Endothelial cell of umbilical vein (primary cell): ENCODE data around the gene ZNF652. TPM values are rescaled to one million over a fixed set of nuclear protein-coding genes. Genes with fewer than 3 reads are reported as not detected.

Experiments
- Bru-seq: library from RNA; stranded (reverse); fragments of 400-500 nt; gene quantifications from one replicate; lab custom pipeline; 2021; lab: Mats Ljungman, UMichigan
- BruChase-seq, 2 experiments: library from RNA; stranded (reverse); fragments of 400-500 nt; gene quantifications; one replicate each; lab custom pipeline; 2021; lab: Mats Ljungman, UMichigan
- BruUV-seq: library from RNA; stranded (reverse); fragments of 400-500 nt; replicated peaks from 2 replicates; lab custom pipeline; 2021; lab: Mats Ljungman, UMichigan
- CTCF ChIA-PET: fragments of 300-600, 350-600 bp; sonication (Branson Sonifier 250); formaldehyde crosslinking; loops from one replicate; lab custom pipeline; 2021; ENCODE audit warnings: antibody characterized with exemption, inconsistent platforms; lab: Charles Lee
- POLR2A ChIA-PET: fragments of 300-600, 350-600 bp; sonication (Branson Sonifier 250); formaldehyde crosslinking; loops from one replicate; lab custom pipeline; 2021; ENCODE audit warnings: antibody characterized with exemption, inconsistent platforms; lab: Charles Lee
- DNase-seq: peaks from one replicate; pipeline ENCODE4 v3.0.0-alpha.2; 2011; ENCODE audit warnings: low read depth, low spot score
- FAIRE-seq: peaks from 2 replicates; lab custom pipeline; 2011; peaks lifted over from hg19 to GRCh38; lab: Jason Lieb, UNC
- H2AFZ ChIP-seq: 2 replicates; pipeline ENCODE4 v1.6.0; 2012; ENCODE audit warnings: low read depth, low read length, control low read depth, inconsistent platforms
- H3K27ac ChIP-seq: 2 replicates; pipeline ENCODE4 v1.5.1; 2011; ENCODE audit warnings: low read depth, mild to moderate bottlenecking, control low read depth, low read length, moderate library complexity; ENCODE audit not compliant: insufficient read depth
- H3K27me3 ChIP-seq, 2 experiments: 2 replicates each; pipeline versions ENCODE4 v1.6.0 to v1.6.1; 2011; ENCODE audit warnings: low read length in 2 of 2, mixed read lengths in 1 of 2; ENCODE audit not compliant: control insufficient read depth in 2 of 2, insufficient read depth in 2 of 2
- H3K36me3 ChIP-seq, 2 experiments: 2 replicates in 1 of 2; 3 replicates in 1 of 2; pipeline ENCODE4 v1.5.1; 2011; ENCODE audit warnings: low read length in 2 of 2, mild to moderate bottlenecking in 1 of 2, moderate library complexity in 1 of 2; ENCODE audit not compliant: control insufficient read depth in 2 of 2, insufficient read depth in 2 of 2; ENCODE audit errors: extremely low read depth in 1 of 2
- H3K4me1 ChIP-seq: 3 replicates; pipeline ENCODE4 v1.5.1; 2011; ENCODE audit warnings: mild to moderate bottlenecking, low read length; ENCODE audit not compliant: control insufficient read depth, insufficient read depth; ENCODE audit errors: extremely low read depth
- H3K4me2 ChIP-seq: 2 replicates; pipeline ENCODE4 v1.6.1; 2011; ENCODE audit warnings: low read length, control low read depth, mixed read lengths; ENCODE audit not compliant: insufficient read depth
- H3K4me3 ChIP-seq, 3 experiments: fragments of 200-600 bp in 1 of 3; sonication (generic), shearing (Covaris generic) in 1 of 3; replicated peaks in 1 of 3; 2 replicates each; pipeline ENCODE4 v1.5.1; 2011 to 2016; ENCODE audit warnings: control low read depth in 3 of 3, low read length in 3 of 3, mild to moderate bottlenecking in 2 of 3, inconsistent platforms in 1 of 3, low read depth in 1 of 3, moderate library complexity in 1 of 3; ENCODE audit not compliant: insufficient read depth in 1 of 3
- H3K79me2 ChIP-seq: 2 replicates; pipeline ENCODE4 v1.6.0; 2012; ENCODE audit warnings: low read length, inconsistent platforms; ENCODE audit not compliant: control insufficient read depth, insufficient read depth
- H3K9ac ChIP-seq: replicated peaks from 2 replicates; pipeline ENCODE3; 2011; ENCODE audit warnings: low read length, control low read depth; ENCODE audit not compliant: insufficient read depth; ENCODE audit errors: extremely low read depth
- H3K9me1 ChIP-seq: replicated peaks from 3 replicates; pipeline ENCODE4 v1.6.0; 2011; ENCODE audit warnings: mild to moderate bottlenecking, low read length; ENCODE audit not compliant: control insufficient read depth, insufficient read depth; ENCODE audit errors: extremely low read depth
- H3K9me3 ChIP-seq: replicated peaks from 2 replicates; pipeline ENCODE4 v1.5.1; 2012; ENCODE audit warnings: low read length, inconsistent platforms; ENCODE audit not compliant: control insufficient read depth, insufficient read depth
- H4K20me1 ChIP-seq: replicated peaks from 2 replicates; pipeline ENCODE3; 2011; ENCODE audit warnings: mild to moderate bottlenecking, low read length; ENCODE audit not compliant: control insufficient read depth, insufficient read depth; ENCODE audit errors: extremely low read depth
- EZH2 ChIP-seq: IDR thresholded peaks from 2 replicates; pipeline ENCODE4 v1.6.1; 2012; ENCODE audit warnings: borderline replicate concordance, low read depth, mild to moderate bottlenecking, moderate library complexity, low read length, inconsistent platforms; ENCODE audit not compliant: severe bottlenecking
- FOS ChIP-seq: IDR thresholded peaks from 2 replicates; pipeline ENCODE4 v1.6.1; 2011; ENCODE audit warnings: mild to moderate bottlenecking, low read length, moderate library complexity, borderline replicate concordance; ENCODE audit not compliant: insufficient read depth
- GATA2 ChIP-seq: IDR thresholded peaks from 2 replicates; pipeline ENCODE4 v1.7.0; 2011; ENCODE audit warnings: low read depth, mild to moderate bottlenecking, moderate library complexity, mixed read lengths, low read length; ENCODE audit not compliant: insufficient read length, insufficient read depth
- JUN ChIP-seq: IDR thresholded peaks from 2 replicates; pipeline ENCODE4 v1.6.1; 2011; ENCODE audit warnings: borderline replicate concordance, low read depth; ENCODE audit not compliant: insufficient read length, insufficient read depth
- MYC ChIP-seq: IDR thresholded peaks from one replicate; pipeline ENCODE4 v1.6.1; 2011; ENCODE audit warnings: mild to moderate bottlenecking, low read depth, low read length
- POLR2A ChIP-seq: IDR thresholded peaks from 2 replicates; pipeline ENCODE4 v1.6.1; 2012; ENCODE audit warnings: low read depth, mild to moderate bottlenecking, control low read depth, low read length
- POLR2AphosphoS5 ChIP-seq: IDR thresholded peaks from 2 replicates; pipeline ENCODE4 v1.6.1; 2012; ENCODE audit warnings: low read depth, mild to moderate bottlenecking, control low read depth, low read length, moderate library complexity; ENCODE audit not compliant: insufficient read depth
- dilution Hi-C: fragments of 300-500 bp; cut with MboI; formaldehyde crosslinking; loops from one replicate; pipeline ENCODE4 v1.15.0; 2019; ENCODE audit warnings: low sequenced_read_pairs; ENCODE audit not compliant: extremely low pct_ligation_motif_present
- intact Hi-C: fragments of 100-400 bp; cut with micrococcal nuclease; formaldehyde crosslinking; loops from one replicate; pipeline ENCODE4 v1.10.0; 2022
- long read RNA-seq: library from polyadenylated mRNA; stranded (forward); transcript quantifications from one replicate; pipeline ENCODE4 v2.0.0, GENCODE V29; 2021
- polyA minus RNA-seq, 3 experiments: library from RNA; depleted of rRNA, polyadenylated mRNA; stranded (reverse); fragments of >200 nt; gene quantifications; 1 replicate in 1 of 3; 2 replicates in 2 of 3; pipeline ENCODE4 v1.2.3, GENCODE V29; 2011
- polyA plus RNA-seq, 4 experiments: library from polyadenylated mRNA; depleted of rRNA in 3 of 4; stranded (reverse) in 3 of 4; unstranded in 1 of 4; fragments of >200 nt; gene quantifications; 2 replicates each; pipeline versions ENCODE4 v1.2.1 to v1.2.3, GENCODE V29; 2011 to 2012; ENCODE audit warnings: missing spikeins in 1 of 4
- total RNA-seq: library from RNA; stranded (reverse); gene quantifications from 2 replicates; pipeline ENCODE4 v1.2.3, GENCODE V29; 2021
- TF ChIP-seq, protein P1 (sequence below): IDR thresholded peaks from 2 replicates; pipeline ENCODE4 v1.6.1; 2011; ENCODE audit not compliant: insufficient read depth, insufficient read length
- TF ChIP-seq, protein P2 (sequence below), 2 donors: IDR thresholded peaks; 1 replicate in 1 of 2; 2 replicates in 1 of 2; pipeline ENCODE4 v1.5.1; 2011; ENCODE audit warnings: low read length in 2 of 2, mild to moderate bottlenecking in 2 of 2, moderate library complexity in 2 of 2, control low read depth in 1 of 2, inconsistent platforms in 1 of 2, low read depth in 1 of 2; ENCODE audit not compliant: insufficient read depth in 1 of 2; ENCODE audit errors: extremely low read depth in 1 of 2

Gene ZNF652
- total RNA-seq (18.2 and 18.6 TPM in 2 replicates), polyA plus RNA-seq (6.1 and 6.2 TPM in 2 replicates), polyA minus RNA-seq (22.8 and 24.6 TPM in 2 replicates), Bru-seq, nascent RNA (percentile 80 among the genes with signal in this experiment), BruChase-seq, experiment 1, labeled RNA remaining after a 6-hour chase (percentile 79 among the genes with signal in this experiment), BruChase-seq, experiment 2, labeled RNA remaining after a 2-hour chase (percentile 86 among the genes with signal in this experiment)
- polyA plus RNA-seq (2011; cell fraction: cytosol; rRNA removed) = 5.1 and 5.9 TPM in 2 replicates
- 16.3 and 19.9 TPM in 2 replicates for polyA plus RNA-seq (2011; cell fraction: nucleus; rRNA removed)
- 4.0 and 4.1 TPM in 2 replicates for polyA plus RNA-seq (2012)
- polyA minus RNA-seq (2011; cell fraction: cytosol; rRNA and poly(A)+ RNA removed) = 30.3 TPM
- polyA minus RNA-seq (2011; cell fraction: nucleus; rRNA and poly(A)+ RNA removed) = 19.1 and 23.9 TPM in 2 replicates
- long read RNA-seq, full-length matches to known transcripts = 1 of 6 reads
- long read RNA-seq, partial matches to known transcripts = 0 of 6 reads
- long read RNA-seq, other reads (novel, unspliced or antisense) = 5 of 6 reads

DNA sequence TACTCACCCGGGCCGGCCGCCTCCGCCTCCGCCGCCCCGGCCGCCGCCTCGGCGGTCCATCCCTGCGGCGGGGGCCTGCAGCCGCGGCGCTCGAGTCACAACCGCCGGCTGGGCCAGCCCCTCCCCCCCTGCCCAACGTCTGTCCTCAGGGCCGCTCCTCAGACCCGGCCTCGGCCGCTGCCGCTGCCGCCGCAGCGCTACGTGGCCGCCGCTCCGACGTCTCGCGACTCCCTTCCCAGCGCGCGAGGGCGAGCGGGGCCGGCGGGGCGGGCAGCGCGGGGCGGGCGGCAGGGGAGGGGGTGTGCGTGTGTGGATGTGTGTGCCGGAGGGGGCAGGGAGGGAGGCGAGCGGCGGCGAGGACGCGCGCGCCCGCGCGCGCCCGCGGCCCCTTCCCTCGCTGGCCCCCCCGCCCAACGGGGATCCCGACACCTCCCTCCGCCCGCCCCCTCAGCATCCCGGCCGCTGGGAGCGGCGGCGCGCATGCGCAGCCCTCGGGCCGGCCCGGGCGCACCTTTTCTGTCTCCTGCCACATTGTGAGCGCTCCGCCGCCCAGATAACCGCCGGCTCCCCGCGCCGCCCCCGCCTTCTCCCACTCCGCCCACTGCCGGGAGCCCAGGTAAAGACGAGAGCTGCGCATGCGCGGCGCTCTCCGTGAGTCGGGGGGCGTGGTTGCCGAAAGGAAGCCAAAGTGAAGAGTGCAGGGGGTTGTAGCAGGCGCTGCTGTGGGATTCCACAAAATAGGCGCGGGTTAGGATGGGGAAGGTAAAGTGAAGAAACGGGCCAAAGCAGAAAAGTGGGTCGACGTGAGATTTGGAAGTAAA is at the start of gene ZNF652:
ZNF652 (minus strand) TSS at position 349 of the 821 bp plus-strand sequence. CDS start 44,525 bp downstream, outside the sequence.
- Histone ChIP-seq H3K9ac (peak within 1 kb of the TSS; percentile 64), H3K9me1 (no peaks in the 10 kb centered on the region), H3K79me2 (peaks cover 40% of the 10 kb centered on the region), H3K4me1 (peaks cover 19% of the 10 kb centered on the region), H3K9me3 (no peaks in the 10 kb centered on the region), H2AFZ (peak within 1 kb of the TSS; percentile 86), H3K36me3 (no peaks in the 10 kb centered on the region), H4K20me1 (peaks cover 5% of the 10 kb centered on the region), H3K4me3 (peak within 1 kb of the TSS; percentile 68 to 75 (median 70)), H3K4me2 (peak within 1 kb of the TSS; percentile 83), H3K27ac (peak within 1 kb of the TSS; percentile 34), H3K27me3 (no peaks in the 10 kb centered on the region)
- FAIRE-seq (peak; percentile 73), DNase-seq (peak; percentile 86)
- no TSS peak for BruUV-seq
- TF ChIP-seq POLR2AphosphoS5 = peak; percentile 62
- TF ChIP-seq, protein P1, sequence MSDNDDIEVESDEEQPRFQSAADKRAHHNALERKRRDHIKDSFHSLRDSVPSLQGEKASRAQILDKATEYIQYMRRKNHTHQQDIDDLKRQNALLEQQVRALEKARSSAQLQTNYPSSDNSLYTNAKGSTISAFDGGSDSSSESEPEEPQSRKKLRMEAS = no peak
- ChIA-PET POLR2A (no interaction called here), CTCF (interaction anchor here (0.7 to 3.3 kb wide), 5 partner anchors 9 to 194 kb away, joined by 3 to 17 read pairs (median 4); no protein-coding TSS in a partner anchor)
- dilution Hi-C loops (no loop called here), intact Hi-C loops (loop anchor here (1.0 to 2.0 kb wide), 2 partner anchors 33 to 47 kb away; no protein-coding TSS in a partner anchor)

DNA sequence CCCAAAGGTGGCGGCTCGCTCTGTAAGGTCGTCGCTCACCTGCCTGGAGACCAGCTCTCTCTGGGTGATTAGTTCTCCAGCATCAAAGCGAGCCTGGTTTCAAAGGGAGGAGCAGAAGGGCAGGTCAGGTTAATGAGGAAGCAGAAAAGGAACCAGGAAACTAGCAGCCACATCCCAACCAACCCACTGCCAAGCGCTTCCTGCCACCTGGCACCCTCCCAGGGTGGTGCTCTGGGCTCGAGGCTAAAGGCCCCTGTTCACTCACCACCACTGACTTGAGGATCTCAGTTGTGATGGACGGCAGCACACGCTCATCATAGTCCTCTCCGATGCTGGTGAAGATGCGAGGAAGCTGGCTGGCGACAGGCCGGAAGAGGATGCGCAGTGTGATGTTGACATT is 47.0 kb upstream of the ZNF652 start:
- Histone ChIP-seq H3K36me3 (peaks cover 25 to 59% of the 10 kb centered on the region in 2 experiments), H3K4me2 (no peak overlapping the region)
- no peak for FAIRE-seq

More for the DNA sequence above, 47.0 kb upstream of the ZNF652 start:
- Histone ChIP-seq H3K79me2 (peaks cover 10% of the 10 kb centered on the region), H3K4me1 (peaks cover 5% of the 10 kb centered on the region), H3K4me3 (no peak overlapping the region), H3K27me3 (no peaks in the 10 kb centered on the region), H4K20me1 (no peaks in the 10 kb centered on the region), H3K9me3 (no peaks in the 10 kb centered on the region), H3K9me1 (no peaks in the 10 kb centered on the region), H3K27ac (no peak overlapping the region), H3K9ac (no peak overlapping the region), H2AFZ (no peak overlapping the region)
- dilution Hi-C loops = no loop called here
- CTCF ChIA-PET = interaction anchor here (9.9 kb wide), 1 partner anchor 147 kb away, joined by 116 read pairs; no protein-coding TSS in a partner anchor
- DNase-seq = no peak
- intact Hi-C loops = no loop called here
- POLR2A ChIA-PET = no interaction called here
- no peak for TF ChIP-seq MYC
- TF ChIP-seq, protein P2, sequence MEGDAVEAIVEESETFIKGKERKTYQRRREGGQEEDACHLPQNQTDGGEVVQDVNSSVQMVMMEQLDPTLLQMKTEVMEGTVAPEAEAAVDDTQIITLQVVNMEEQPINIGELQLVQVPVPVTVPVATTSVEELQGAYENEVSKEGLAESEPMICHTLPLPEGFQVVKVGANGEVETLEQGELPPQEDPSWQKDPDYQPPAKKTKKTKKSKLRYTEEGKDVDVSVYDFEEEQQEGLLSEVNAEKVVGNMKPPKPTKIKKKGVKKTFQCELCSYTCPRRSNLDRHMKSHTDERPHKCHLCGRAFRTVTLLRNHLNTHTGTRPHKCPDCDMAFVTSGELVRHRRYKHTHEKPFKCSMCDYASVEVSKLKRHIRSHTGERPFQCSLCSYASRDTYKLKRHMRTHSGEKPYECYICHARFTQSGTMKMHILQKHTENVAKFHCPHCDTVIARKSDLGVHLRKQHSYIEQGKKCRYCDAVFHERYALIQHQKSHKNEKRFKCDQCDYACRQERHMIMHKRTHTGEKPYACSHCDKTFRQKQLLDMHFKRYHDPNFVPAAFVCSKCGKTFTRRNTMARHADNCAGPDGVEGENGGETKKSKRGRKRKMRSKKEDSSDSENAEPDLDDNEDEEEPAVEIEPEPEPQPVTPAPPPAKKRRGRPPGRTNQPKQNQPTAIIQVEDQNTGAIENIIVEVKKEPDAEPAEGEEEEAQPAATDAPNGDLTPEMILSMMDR (IDR thresholded peaks at IDR 0.05; ENCODE audit: extremely low read depth in 1 of 2, insufficient read depth in 1 of 2, low read depth in 1 of 2, low read length in 2 of 2) = no peak
- TF ChIP-seq GATA2 = no peak
- TF ChIP-seq, protein P1 = no peak
- TF ChIP-seq POLR2A = no peak
- TF ChIP-seq EZH2 = no peak
- no peak for TF ChIP-seq FOS
- TF ChIP-seq JUN = no peak
- no peak for TF ChIP-seq POLR2AphosphoS5
- BruUV-seq = no TSS peak
